Neural cell (in vitro differentiated cells): ENCODE measurements around the gene MRPL44. TPM values are rescaled to one million over a fixed set of nuclear protein-coding genes. Genes with fewer than 3 reads are reported as not detected.

Experiments
- H2AFZ ChIP-seq: fragments of 200-600, 300-800 bp; sonication (generic), shearing (Covaris generic); 2 replicates; pipeline ENCODE4 v1.6.0; 2014; ENCODE audit warnings: low read depth, mild to moderate bottlenecking, antibody characterized with exemption, low read length, moderate library complexity
- H3F3A ChIP-seq: fragments of 200-600 bp; shearing (Covaris generic); 2 replicates; pipeline ENCODE4 v1.6.1; 2016; ENCODE audit warnings: mild to moderate bottlenecking, moderate library complexity, mixed read lengths, antibody characterized with exemption, low read length; ENCODE audit not compliant: insufficient read depth, poor library complexity, severe bottlenecking
- H3K27ac ChIP-seq: fragments of 200-600, 300-800 bp; sonication (generic), shearing (Covaris generic); 2 replicates; pipeline ENCODE4 v1.5.1; 2014; ENCODE audit warnings: mild to moderate bottlenecking, low read length, moderate library complexity
- H3K27me3 ChIP-seq: fragments of 300-800, 200-600 bp; sonication (generic), shearing (Covaris generic); 2 replicates; pipeline ENCODE4 v1.6.0; 2014; ENCODE audit warnings: mild to moderate bottlenecking, low read depth, low read length, moderate library complexity; ENCODE audit not compliant: insufficient read depth
- H3K36me3 ChIP-seq: fragments of 300-800, 200-600 bp; sonication (generic), shearing (Covaris generic); 2 replicates; pipeline ENCODE4 v1.5.1; 2014; ENCODE audit warnings: mild to moderate bottlenecking, antibody characterized with exemption, low read length, moderate library complexity; ENCODE audit not compliant: insufficient read depth
- H3K4me2 ChIP-seq: fragments of 300-800, 200-600 bp; sonication (generic), shearing (Covaris generic); 2 replicates; pipeline ENCODE4 v1.6.0; 2014; ENCODE audit warnings: mild to moderate bottlenecking, low read length
- H3K4me3 ChIP-seq: fragments of 300-800, 200-600 bp; sonication (generic), shearing (Covaris generic); 2 replicates; pipeline ENCODE4 v1.5.1; 2014; ENCODE audit warnings: mild to moderate bottlenecking, low read length, moderate library complexity
- H3K79me2 ChIP-seq: fragments of 200-600 bp; shearing (Covaris generic); replicated peaks from 2 replicates; pipeline ENCODE4 v1.6.0; 2014; ENCODE audit warnings: mild to moderate bottlenecking, low read length, moderate library complexity; ENCODE audit not compliant: insufficient read depth
- H3K9ac ChIP-seq: fragments of 300-800, 200-600 bp; sonication (generic), shearing (Covaris generic); 2 replicates; pipeline ENCODE4 v1.6.1; 2016; ENCODE audit warnings: mild to moderate bottlenecking, low read length, mixed read lengths
- H3K9me2 ChIP-seq: fragments of 200-600 bp; shearing (Covaris generic); 2 replicates; pipeline ENCODE4 v1.6.1; 2016; ENCODE audit warnings: mild to moderate bottlenecking, low read length, mixed read lengths; ENCODE audit not compliant: insufficient read depth
- H3K9me3 ChIP-seq: fragments of 200-600, 300-800 bp; sonication (generic), shearing (Covaris generic); 2 replicates; pipeline ENCODE4 v1.6.1; 2016; ENCODE audit warnings: mild to moderate bottlenecking, mixed run types, low read length, moderate library complexity, mixed read lengths
- H4K20me1 ChIP-seq: fragments of 200-600 bp; shearing (Covaris generic); 2 replicates; pipeline ENCODE4 v1.6.1; 2016; ENCODE audit warnings: mild to moderate bottlenecking, mixed run types; ENCODE audit not compliant: insufficient read depth
- EP300 ChIP-seq: fragments of 450-650 bp; conservative IDR thresholded peaks from 2 replicates; pipeline ENCODE4 v1.6.1; 2014; ENCODE audit warnings: antibody characterized with exemption, mild to moderate bottlenecking, moderate library complexity; ENCODE audit not compliant: poor library complexity, severe bottlenecking
- EZH2 ChIP-seq: fragments of 200-600, 300-800 bp; shearing (Covaris generic), sonication (generic); IDR thresholded peaks from 2 replicates; pipeline ENCODE4 v1.6.1; 2014; ENCODE audit warnings: antibody characterized with exemption, low read length, borderline replicate concordance, mild to moderate bottlenecking; ENCODE audit not compliant: insufficient read depth, poor library complexity, severe bottlenecking
- MXI1 ChIP-seq: fragments of 450-650 bp; conservative IDR thresholded peaks from 2 replicates; pipeline ENCODE4 v1.6.1; 2014; ENCODE audit warnings: antibody characterized with exemption, mild to moderate bottlenecking; ENCODE audit not compliant: poor library complexity, severe bottlenecking
- POLR2AphosphoS5 ChIP-seq: IDR thresholded peaks from 2 replicates; pipeline ENCODE4 v1.6.1; 2012
- RAD21 ChIP-seq: fragments of 450-650 bp; conservative IDR thresholded peaks from 2 replicates; pipeline ENCODE4 v1.6.1; 2014; ENCODE audit warnings: antibody characterized with exemption, mild to moderate bottlenecking, moderate library complexity
- REST ChIP-seq: IDR thresholded peaks from 2 replicates; pipeline ENCODE4 v1.6.1; 2012; ENCODE audit warnings: borderline replicate concordance
- SMC3 ChIP-seq: fragments of 450-650 bp; conservative IDR thresholded peaks from 2 replicates; pipeline ENCODE4 v1.6.1; 2014; ENCODE audit warnings: antibody characterized with exemption, mild to moderate bottlenecking, moderate library complexity; ENCODE audit not compliant: poor library complexity
- TAF1 ChIP-seq: IDR thresholded peaks from 2 replicates; pipeline ENCODE4 v1.6.1; 2012; ENCODE audit warnings: low read depth
- polyA plus RNA-seq: library from polyadenylated mRNA; depleted of rRNA; stranded (reverse); fragments of >200 nt; gene quantifications from 2 replicates; pipeline ENCODE4 v1.2.3, GENCODE V29; 2014

The MRPL44 gene
- polyA plus RNA-seq, 1 donor from 2014 or later = 70.6 TPM

- H3K36me3 ChIP-seq = no peaks in the 10 kb centered on the region
- no peaks in the 10 kb centered on the region for H3F3A ChIP-seq
- H4K20me1 ChIP-seq = no peaks in the 10 kb centered on the region
- H3K79me2 ChIP-seq = no peaks in the 10 kb centered on the region
- no peaks in the 10 kb centered on the region for H3K9me3 ChIP-seq
- H3K4me2 ChIP-seq = no peak overlapping the region
- no peak overlapping the region for H3K4me3 ChIP-seq
- no peak overlapping the region for H2AFZ ChIP-seq
- no peak overlapping the region for H3K9ac ChIP-seq
- H3K9me2 ChIP-seq = no peaks in the 10 kb centered on the region
- TF ChIP-seq POLR2AphosphoS5 = no peak
- TF ChIP-seq REST = no peak
- TF ChIP-seq RAD21 = no peak
- TF ChIP-seq MXI1 = no peak
- TF ChIP-seq EZH2 = no peak
- TF ChIP-seq SMC3 = no peak
- H3K27me3 ChIP-seq = no peaks in the 10 kb centered on the region
- no peak overlapping the region for H3K27ac ChIP-seq
Measured at GRCh38 chr2:224004105-224004695, 46.9 kb downstream of the MRPL44 start.

- Histone ChIP-seq H3F3A (no peaks in the 10 kb centered on the region), H2AFZ (no peak overlapping the region), H4K20me1 (no peaks in the 10 kb centered on the region), H3K36me3 (no peaks in the 10 kb centered on the region), H3K27me3 (no peaks in the 10 kb centered on the region), H3K9me2 (no peaks in the 10 kb centered on the region), H3K9me3 (no peaks in the 10 kb centered on the region), H3K9ac (no peak overlapping the region), H3K79me2 (no peaks in the 10 kb centered on the region), H3K4me2 (no peak overlapping the region), H3K27ac (no peak overlapping the region), H3K4me3 (no peak overlapping the region)
- no peak for TF ChIP-seq POLR2AphosphoS5
- TF ChIP-seq RAD21 = no peak
- no peak for TF ChIP-seq EP300
- TF ChIP-seq TAF1 = no peak
Measured at GRCh38 chr2:224008702-224009261, 51.5 kb downstream of the MRPL44 start.

GRCh38 chr2:224009605-224010315 lies 52.5 kb downstream of the MRPL44 start:
- Histone ChIP-seq H3K4me2 (no peak overlapping the region), H3K9ac (no peak overlapping the region), H3K9me2 (no peaks in the 10 kb centered on the region), H2AFZ (no peak overlapping the region), H3F3A (no peaks in the 10 kb centered on the region), H4K20me1 (no peaks in the 10 kb centered on the region), H3K27ac (no peak overlapping the region), H3K79me2 (no peaks in the 10 kb centered on the region), H3K4me3 (no peak overlapping the region), H3K27me3 (no peaks in the 10 kb centered on the region), H3K36me3 (no peaks in the 10 kb centered on the region), H3K9me3 (no peaks in the 10 kb centered on the region)
- TF ChIP-seq POLR2AphosphoS5 = no peak
- TF ChIP-seq EZH2 = no peak
- no peak for TF ChIP-seq TAF1
- TF ChIP-seq MXI1 = no peak
- no peak for TF ChIP-seq EP300
- TF ChIP-seq SMC3 = no peak
